HCT116 (cell line): Measurements from ENCODE around the gene IFI27L2. TPM values are rescaled to one million over a fixed set of nuclear protein-coding genes. Genes with fewer than 3 reads are reported as not detected.

Experiments
- ATAC-seq: fragments of 200-7000 bp; cut with Tn5 transposase; 2 replicates; pipeline ENCODE4 v1.9.1; 2020; ENCODE audit warnings: mild to moderate bottlenecking, moderate library complexity
- BruUV-seq: library from RNA; stranded (reverse); fragments of 400-500 nt; replicated peaks from 2 replicates; lab custom pipeline; 2021; lab: Mats Ljungman, UMichigan
- CTCF ChIA-PET: fragments of 300-600 bp; sonication (Branson Sonifier 250); formaldehyde crosslinking; loops from one replicate; lab custom pipeline; 2021; ENCODE audit warnings: antibody characterized with exemption; lab: Charles Lee
- POLR2A ChIA-PET: fragments of 300-600, 350-600 bp; sonication (Branson Sonifier 250); formaldehyde crosslinking; loops from one replicate; lab custom pipeline; 2021; ENCODE audit warnings: antibody characterized with exemption; lab: Charles Lee
- RAD21 ChIA-PET, 2 experiments: fragments of 300-600 bp; sonication (Branson Sonifier 250); formaldehyde crosslinking; loops; one replicate each; lab custom pipeline; 2023; ENCODE audit warnings: low total read pairs in 2 of 2; ENCODE audit not compliant: uncharacterized antibody in 2 of 2, unreplicated experiment in 2 of 2, low non-redundant PET in 1 of 2; lab: Charles Lee
- DNase-seq: peaks from one replicate; pipeline ENCODE4 v3.0.0-alpha.2; 2010; ENCODE audit warnings: low read depth, low spot score
- H2AFZ ChIP-seq: fragments of 200-600 bp; shearing (Covaris generic), sonication (generic); 2 replicates; pipeline ENCODE4 v1.6.1; 2017; ENCODE audit warnings: low read depth, mixed run types, mixed read lengths, antibody characterized with exemption, low read length; ENCODE audit not compliant: poor library complexity, severe bottlenecking
- H3K27ac ChIP-seq: 2 replicates; pipeline ENCODE4 v1.5.1; 2012; ENCODE audit warnings: low read depth, low read length
- H3K27me3 ChIP-seq: fragments of 200-600 bp; sonication (generic); 2 replicates; pipeline ENCODE4 v1.6.1; 2016; ENCODE audit warnings: mixed run types, low read length, mixed read lengths; ENCODE audit not compliant: insufficient read depth
- H3K36me3 ChIP-seq, 2 experiments: fragments of 200-500 bp in 1 of 2; fragments of 200-600 bp in 1 of 2; sonication (Bioruptor generic) in 1 of 2; sonication (generic) in 1 of 2; 2 replicates each; pipeline versions ENCODE4 v1.5.1 to v1.6.1; 2014 to 2016; ENCODE audit warnings: low read length in 2 of 2, inconsistent platforms in 1 of 2, mixed read lengths in 1 of 2, mixed run types in 1 of 2; ENCODE audit not compliant: insufficient read depth in 2 of 2, control insufficient read depth in 1 of 2
- H3K4me1 ChIP-seq, 2 experiments: fragments of 200-600 bp in 1 of 2; sonication (generic) in 1 of 2; 2 replicates each; pipeline versions ENCODE4 v1.5.1 to v1.6.1; 2012 to 2017; ENCODE audit warnings: low read length in 2 of 2, inconsistent platforms in 1 of 2, mild to moderate bottlenecking in 1 of 2, mixed read lengths in 1 of 2, mixed run types in 1 of 2, moderate library complexity in 1 of 2; ENCODE audit not compliant: insufficient read depth in 2 of 2, control insufficient read depth in 1 of 2
- H3K4me2 ChIP-seq: fragments of 200-600 bp; sonication (generic); 2 replicates; pipeline ENCODE4 v1.6.1; 2017; ENCODE audit warnings: mixed run types, low read length, mixed read lengths
- H3K4me3 ChIP-seq, 2 experiments: fragments of 200-600 bp in 1 of 2; sonication (generic) in 1 of 2; replicated peaks in 1 of 2; 2 replicates each; pipeline ENCODE4 v1.5.1; 2011 to 2016; ENCODE audit warnings: low read length in 2 of 2, control low read depth in 1 of 2, low read depth in 1 of 2, mild to moderate bottlenecking in 1 of 2, mixed read lengths in 1 of 2, mixed run types in 1 of 2
- H3K79me2 ChIP-seq: fragments of 200-600 bp; sonication (generic); 2 replicates; pipeline ENCODE4 v1.6.1; 2017; ENCODE audit warnings: mild to moderate bottlenecking, mixed run types, low read length, moderate library complexity, mixed read lengths; ENCODE audit not compliant: insufficient read depth
- H3K9ac ChIP-seq: fragments of 200-600 bp; sonication (generic); 2 replicates; pipeline ENCODE4 v1.6.1; 2016; ENCODE audit warnings: low read length, mixed read lengths
- H3K9me2 ChIP-seq: fragments of 200-600 bp; sonication (generic), shearing (Covaris generic); 2 replicates; pipeline ENCODE4 v1.6.1; 2017; ENCODE audit warnings: mixed run types, mild to moderate bottlenecking, moderate library complexity; ENCODE audit not compliant: insufficient read depth
- H3K9me3 ChIP-seq, 2 experiments: fragments of 200-500 bp in 1 of 2; fragments of 200-600 bp in 1 of 2; sonication (Bioruptor generic) in 1 of 2; sonication (generic) in 1 of 2; 2 replicates each; pipeline ENCODE4 v1.6.1; 2014 to 2017; ENCODE audit warnings: low read length in 2 of 2, mixed read lengths in 2 of 2, inconsistent platforms in 1 of 2, low read depth in 1 of 2, mild to moderate bottlenecking in 1 of 2, mixed run types in 1 of 2, moderate library complexity in 1 of 2; ENCODE audit not compliant: control insufficient read depth in 1 of 2, insufficient read depth in 1 of 2
- H4K20me1 ChIP-seq: fragments of 200-600 bp; sonication (generic), shearing (Covaris generic); 2 replicates; pipeline ENCODE4 v1.6.1; 2017; ENCODE audit warnings: mixed run types, mild to moderate bottlenecking, moderate library complexity; ENCODE audit not compliant: insufficient read depth
- CBX3 ChIP-seq: IDR thresholded peaks from 2 replicates; pipeline ENCODE4 v1.6.1; 2012; ENCODE audit warnings: low read depth
- CEBPB ChIP-seq: IDR thresholded peaks from 2 replicates; pipeline ENCODE4 v1.6.1; 2012; ENCODE audit warnings: low read depth
- EGR1 ChIP-seq: IDR thresholded peaks from 2 replicates; pipeline ENCODE4 v1.6.1; 2012; ENCODE audit warnings: low read depth
- ELF1 ChIP-seq: IDR thresholded peaks from 2 replicates; pipeline ENCODE4 v1.6.1; 2012; ENCODE audit warnings: low read depth, borderline replicate concordance
- EZH2 ChIP-seq: fragments of 200-600 bp; sonication (generic); IDR thresholded peaks from 2 replicates; pipeline ENCODE4 v1.6.1; 2017; ENCODE audit warnings: antibody characterized with exemption, mixed run types
- EZH2phosphoT487 ChIP-seq: fragments of 200-600 bp; IDR thresholded peaks from 2 replicates; pipeline ENCODE4 v1.6.1; 2018; ENCODE audit warnings: antibody characterized with exemption, borderline replicate concordance
- FOSL1 ChIP-seq: IDR thresholded peaks from 2 replicates; pipeline ENCODE4 v1.6.1; 2012; ENCODE audit warnings: low read depth
- JUND ChIP-seq: IDR thresholded peaks from 2 replicates; pipeline ENCODE4 v1.6.1; 2012
- POLR2A ChIP-seq: IDR thresholded peaks from 2 replicates; pipeline ENCODE4 v1.7.0; 2011; ENCODE audit warnings: borderline replicate concordance; ENCODE audit not compliant: insufficient read depth, insufficient read length; ENCODE audit errors: extremely low read depth
- SIN3A ChIP-seq: IDR thresholded peaks from 2 replicates; pipeline ENCODE4 v1.6.1; 2012; ENCODE audit warnings: low read depth
- SP1 ChIP-seq: IDR thresholded peaks from 2 replicates; pipeline ENCODE4 v1.6.1; 2012; ENCODE audit warnings: low read depth
- SRF ChIP-seq: IDR thresholded peaks from 2 replicates; pipeline ENCODE4 v1.6.1; 2012; ENCODE audit warnings: low read depth
- TCF7L2 ChIP-seq: IDR thresholded peaks from 2 replicates; pipeline ENCODE4 v1.7.0; 2011; ENCODE audit warnings: borderline replicate concordance, inconsistent platforms; ENCODE audit not compliant: insufficient read depth, insufficient read length; ENCODE audit errors: extremely low read depth
- YY1 ChIP-seq: IDR thresholded peaks from 2 replicates; pipeline ENCODE4 v1.6.1; 2011; ENCODE audit warnings: low read length, low read depth, moderate library complexity, mild to moderate bottlenecking; ENCODE audit not compliant: insufficient replicate concordance; ENCODE audit errors: extremely low read depth
- ZNF274 ChIP-seq: fragments of 200-500 bp; sonication (Bioruptor generic); IDR thresholded peaks from 2 replicates; pipeline ENCODE4 v1.6.1; 2014; ENCODE audit warnings: mild to moderate bottlenecking, low read depth, low read length, inconsistent platforms
- intact Hi-C: fragments of 100-400 bp; cut with micrococcal nuclease; formaldehyde crosslinking; loops from 2 replicates; pipeline ENCODE4 v1.10.0; 2022
- total RNA-seq: library from RNA; stranded (reverse); gene quantifications from one replicate; pipeline ENCODE4 v1.2.1, GENCODE V29; 2021; ENCODE audit not compliant: unreplicated experiment
- TF ChIP-seq, protein P1 (sequence below): IDR thresholded peaks from 2 replicates; pipeline ENCODE4 v1.6.1; 2012
- TF ChIP-seq, protein P2 (sequence below): IDR thresholded peaks from 2 replicates; pipeline ENCODE4 v1.6.1; 2011; ENCODE audit warnings: mild to moderate bottlenecking, low read length, moderate library complexity; ENCODE audit not compliant: insufficient replicate concordance; ENCODE audit errors: extremely low read depth
- TF ChIP-seq, protein P3 (sequence below), 3 experiments: fragments of 200-600 bp in 1 of 3; sonication (generic) in 1 of 3; IDR thresholded peaks in 2 of 3; conservative IDR thresholded peaks in 1 of 3; 2 replicates each; pipeline ENCODE4 v1.5.1; 2012 to 2017; ENCODE audit warnings: low read depth in 2 of 3, low read length in 2 of 3, antibody characterized with exemption in 1 of 3, borderline replicate concordance in 1 of 3, control low read depth in 1 of 3, mild to moderate bottlenecking in 1 of 3, mixed read lengths in 1 of 3, mixed run types in 1 of 3, moderate library complexity in 1 of 3; ENCODE audit not compliant: insufficient read depth in 1 of 3
- TF ChIP-seq, protein P4 (sequence below): IDR thresholded peaks from 2 replicates; pipeline ENCODE4 v1.6.1; 2012; ENCODE audit warnings: low read depth

The IFI27L2 gene
- total RNA-seq, 1 experiment from 2014 or later: 42.9 TPM

DNA sequence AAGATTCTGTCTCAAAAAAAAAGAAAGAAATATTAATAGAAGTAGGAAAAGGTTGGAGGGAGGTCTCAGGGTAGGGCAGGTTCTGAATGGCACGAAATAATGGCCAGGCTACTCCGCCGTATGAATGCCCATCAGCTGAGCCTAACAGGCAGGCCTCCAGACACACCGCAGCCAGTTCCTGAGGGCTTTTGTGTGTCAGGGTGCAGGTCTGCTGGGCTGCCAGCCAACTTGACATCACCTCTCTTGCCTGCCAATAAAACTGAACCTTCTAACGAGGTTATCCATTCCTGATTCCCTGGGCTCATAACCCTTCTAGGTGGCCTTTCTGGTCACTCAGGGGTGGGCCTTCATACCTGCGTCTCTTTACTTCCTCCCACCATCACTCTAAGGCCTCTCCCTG is 15.9 kb downstream of the IFI27L2 start:
- Histone ChIP-seq H3K27me3 (no peaks in the 10 kb centered on the region), H3K9me3 (no peaks in the 10 kb centered on the region), H4K20me1 (no peaks in the 10 kb centered on the region), H3K4me1 (peaks cover 0 to 18% of the 10 kb centered on the region in 2 experiments; a peak in 1 of 4 replicates), H3K79me2 (no peaks in the 10 kb centered on the region), H3K36me3 (no peaks in the 10 kb centered on the region), H3K4me2 (no peak overlapping the region), H3K4me3 (no peak overlapping the region), H3K9ac (no peak overlapping the region), H3K9me2 (no peaks in the 10 kb centered on the region), H2AFZ (no peak overlapping the region), H3K27ac (no peak overlapping the region)
- DNase-seq (no peak), ATAC-seq (no peak)
- POLR2A ChIA-PET: no interaction called here
- no peak for TF ChIP-seq JUND
- TF ChIP-seq EZH2: no peak
- TF ChIP-seq CBX3: no peak
- no peak for TF ChIP-seq EZH2phosphoT487
- no peak for TF ChIP-seq EGR1
- no peak for TF ChIP-seq TCF7L2
- no peak for TF ChIP-seq YY1
- no peak for TF ChIP-seq CEBPB
- TF ChIP-seq ELF1: no peak
- TF ChIP-seq SIN3A: no peak
- TF ChIP-seq POLR2A: no peak
- TF ChIP-seq FOSL1: no peak
- TF ChIP-seq SP1: no peak
- TF ChIP-seq, protein P1, sequence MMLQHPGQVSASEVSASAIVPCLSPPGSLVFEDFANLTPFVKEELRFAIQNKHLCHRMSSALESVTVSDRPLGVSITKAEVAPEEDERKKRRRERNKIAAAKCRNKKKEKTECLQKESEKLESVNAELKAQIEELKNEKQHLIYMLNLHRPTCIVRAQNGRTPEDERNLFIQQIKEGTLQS: no peak
- TF ChIP-seq, protein P2, sequence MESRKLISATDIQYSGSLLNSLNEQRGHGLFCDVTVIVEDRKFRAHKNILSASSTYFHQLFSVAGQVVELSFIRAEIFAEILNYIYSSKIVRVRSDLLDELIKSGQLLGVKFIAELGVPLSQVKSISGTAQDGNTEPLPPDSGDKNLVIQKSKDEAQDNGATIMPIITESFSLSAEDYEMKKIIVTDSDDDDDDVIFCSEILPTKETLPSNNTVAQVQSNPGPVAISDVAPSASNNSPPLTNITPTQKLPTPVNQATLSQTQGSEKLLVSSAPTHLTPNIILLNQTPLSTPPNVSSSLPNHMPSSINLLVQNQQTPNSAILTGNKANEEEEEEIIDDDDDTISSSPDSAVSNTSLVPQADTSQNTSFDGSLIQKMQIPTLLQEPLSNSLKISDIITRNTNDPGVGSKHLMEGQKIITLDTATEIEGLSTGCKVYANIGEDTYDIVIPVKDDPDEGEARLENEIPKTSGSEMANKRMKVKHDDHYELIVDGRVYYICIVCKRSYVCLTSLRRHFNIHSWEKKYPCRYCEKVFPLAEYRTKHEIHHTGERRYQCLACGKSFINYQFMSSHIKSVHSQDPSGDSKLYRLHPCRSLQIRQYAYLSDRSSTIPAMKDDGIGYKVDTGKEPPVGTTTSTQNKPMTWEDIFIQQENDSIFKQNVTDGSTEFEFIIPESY: no peak
- TF ChIP-seq SRF: no peak
- TF ChIP-seq, protein P3, sequence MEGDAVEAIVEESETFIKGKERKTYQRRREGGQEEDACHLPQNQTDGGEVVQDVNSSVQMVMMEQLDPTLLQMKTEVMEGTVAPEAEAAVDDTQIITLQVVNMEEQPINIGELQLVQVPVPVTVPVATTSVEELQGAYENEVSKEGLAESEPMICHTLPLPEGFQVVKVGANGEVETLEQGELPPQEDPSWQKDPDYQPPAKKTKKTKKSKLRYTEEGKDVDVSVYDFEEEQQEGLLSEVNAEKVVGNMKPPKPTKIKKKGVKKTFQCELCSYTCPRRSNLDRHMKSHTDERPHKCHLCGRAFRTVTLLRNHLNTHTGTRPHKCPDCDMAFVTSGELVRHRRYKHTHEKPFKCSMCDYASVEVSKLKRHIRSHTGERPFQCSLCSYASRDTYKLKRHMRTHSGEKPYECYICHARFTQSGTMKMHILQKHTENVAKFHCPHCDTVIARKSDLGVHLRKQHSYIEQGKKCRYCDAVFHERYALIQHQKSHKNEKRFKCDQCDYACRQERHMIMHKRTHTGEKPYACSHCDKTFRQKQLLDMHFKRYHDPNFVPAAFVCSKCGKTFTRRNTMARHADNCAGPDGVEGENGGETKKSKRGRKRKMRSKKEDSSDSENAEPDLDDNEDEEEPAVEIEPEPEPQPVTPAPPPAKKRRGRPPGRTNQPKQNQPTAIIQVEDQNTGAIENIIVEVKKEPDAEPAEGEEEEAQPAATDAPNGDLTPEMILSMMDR (IDR thresholded peaks at IDR 0.05 in 2 of 3, conservative IDR thresholded peaks at IDR 0.05 in 1 of 3; ENCODE audit: borderline replicate concordance in 1 of 3, insufficient read depth in 1 of 3, low read depth in 2 of 3, low read length in 2 of 3): no peak
- no peak for TF ChIP-seq ZNF274
- TF ChIP-seq, protein P4, sequence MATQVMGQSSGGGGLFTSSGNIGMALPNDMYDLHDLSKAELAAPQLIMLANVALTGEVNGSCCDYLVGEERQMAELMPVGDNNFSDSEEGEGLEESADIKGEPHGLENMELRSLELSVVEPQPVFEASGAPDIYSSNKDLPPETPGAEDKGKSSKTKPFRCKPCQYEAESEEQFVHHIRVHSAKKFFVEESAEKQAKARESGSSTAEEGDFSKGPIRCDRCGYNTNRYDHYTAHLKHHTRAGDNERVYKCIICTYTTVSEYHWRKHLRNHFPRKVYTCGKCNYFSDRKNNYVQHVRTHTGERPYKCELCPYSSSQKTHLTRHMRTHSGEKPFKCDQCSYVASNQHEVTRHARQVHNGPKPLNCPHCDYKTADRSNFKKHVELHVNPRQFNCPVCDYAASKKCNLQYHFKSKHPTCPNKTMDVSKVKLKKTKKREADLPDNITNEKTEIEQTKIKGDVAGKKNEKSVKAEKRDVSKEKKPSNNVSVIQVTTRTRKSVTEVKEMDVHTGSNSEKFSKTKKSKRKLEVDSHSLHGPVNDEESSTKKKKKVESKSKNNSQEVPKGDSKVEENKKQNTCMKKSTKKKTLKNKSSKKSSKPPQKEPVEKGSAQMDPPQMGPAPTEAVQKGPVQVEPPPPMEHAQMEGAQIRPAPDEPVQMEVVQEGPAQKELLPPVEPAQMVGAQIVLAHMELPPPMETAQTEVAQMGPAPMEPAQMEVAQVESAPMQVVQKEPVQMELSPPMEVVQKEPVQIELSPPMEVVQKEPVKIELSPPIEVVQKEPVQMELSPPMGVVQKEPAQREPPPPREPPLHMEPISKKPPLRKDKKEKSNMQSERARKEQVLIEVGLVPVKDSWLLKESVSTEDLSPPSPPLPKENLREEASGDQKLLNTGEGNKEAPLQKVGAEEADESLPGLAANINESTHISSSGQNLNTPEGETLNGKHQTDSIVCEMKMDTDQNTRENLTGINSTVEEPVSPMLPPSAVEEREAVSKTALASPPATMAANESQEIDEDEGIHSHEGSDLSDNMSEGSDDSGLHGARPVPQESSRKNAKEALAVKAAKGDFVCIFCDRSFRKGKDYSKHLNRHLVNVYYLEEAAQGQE: no peak
- intact Hi-C loops: no loop called here
- RAD21 ChIA-PET: no interaction called here
- CTCF ChIA-PET: no interaction called here
- no TSS peak for BruUV-seq
